Liver (tissue), 9 donors: ENCODE data around the gene DNAI1. TPM values are rescaled to one million over a fixed set of nuclear protein-coding genes. Genes with fewer than 3 reads are reported as not detected.

Source experiments
- DNase-seq: peaks from one replicate; pipeline ENCODE4 v3.0.0-alpha.2; 2017; ENCODE audit warnings: low spot score
- H3K27ac ChIP-seq, 2 donors: one replicate each; pipeline ENCODE4 v1.7.0; 2013; ENCODE audit warnings: inconsistent platforms in 2 of 2, low read length in 2 of 2, control low read depth in 1 of 2, low read depth in 1 of 2, mild to moderate bottlenecking in 1 of 2
- H3K27me3 ChIP-seq, 4 donors: one replicate each; pipeline versions ENCODE4 v1.6.1 to v1.7.0; 2013; ENCODE audit warnings: low read length in 3 of 4, inconsistent platforms in 1 of 4, mild to moderate bottlenecking in 1 of 4, moderate library complexity in 1 of 4; ENCODE audit not compliant: control insufficient read depth in 4 of 4, insufficient read depth in 4 of 4
- H3K36me3 ChIP-seq, 4 donors: one replicate each; pipeline versions ENCODE4 v1.6.1 to v1.7.0; 2013; ENCODE audit warnings: low read length in 3 of 4, mild to moderate bottlenecking in 3 of 4, low read depth in 1 of 4, moderate library complexity in 1 of 4; ENCODE audit not compliant: control insufficient read depth in 4 of 4, insufficient read depth in 3 of 4
- H3K4me1 ChIP-seq, 4 donors: one replicate each; pipeline versions ENCODE4 v1.6.1 to v1.7.0; 2013; ENCODE audit warnings: low read length in 3 of 4, mild to moderate bottlenecking in 3 of 4, moderate library complexity in 1 of 4; ENCODE audit not compliant: control insufficient read depth in 4 of 4, insufficient read depth in 4 of 4
- H3K4me3 ChIP-seq, 3 donors: one replicate each; pipeline versions ENCODE4 v1.6.1 to v1.7.0; 2013; ENCODE audit warnings: low read length in 3 of 3, control low read depth in 1 of 3, low read depth in 1 of 3, mild to moderate bottlenecking in 1 of 3
- H3K9ac ChIP-seq, 2 donors: one replicate each; pipeline ENCODE4 v1.7.0; 2013; ENCODE audit warnings: low read length in 2 of 2, mild to moderate bottlenecking in 2 of 2, moderate library complexity in 2 of 2, control low read depth in 1 of 2, low read depth in 1 of 2
- H3K9me3 ChIP-seq, 4 donors: one replicate each; pipeline versions ENCODE4 v1.6.1 to v1.7.0; 2013; ENCODE audit warnings: low read length in 3 of 4; ENCODE audit not compliant: control insufficient read depth in 4 of 4
- EGR1 ChIP-seq, 2 donors: IDR thresholded peaks; 2 replicates each; pipeline ENCODE4 v1.6.1; 2016 to 2018; ENCODE audit warnings: antibody characterized with exemption in 2 of 2, low read depth in 2 of 2
- FOXA1 ChIP-seq: IDR thresholded peaks from 2 replicates; pipeline ENCODE4 v1.6.1; 2016; ENCODE audit warnings: antibody characterized with exemption
- FOXA2 ChIP-seq: IDR thresholded peaks from 2 replicates; pipeline ENCODE4 v1.6.1; 2016; ENCODE audit warnings: antibody characterized with exemption
- GABPA ChIP-seq, 2 donors: IDR thresholded peaks in 1 of 2; conservative IDR thresholded peaks in 1 of 2; 2 replicates each; pipeline ENCODE4 v1.6.1; 2016; ENCODE audit warnings: antibody characterized with exemption in 2 of 2, mild to moderate bottlenecking in 1 of 2, moderate library complexity in 1 of 2
- HNF4G ChIP-seq: IDR thresholded peaks from 2 replicates; pipeline ENCODE4 v1.6.1; 2016; ENCODE audit warnings: antibody characterized with exemption
- JUND ChIP-seq, 2 donors: IDR thresholded peaks; 2 replicates each; pipeline ENCODE4 v1.6.1; 2016; ENCODE audit warnings: antibody characterized with exemption in 2 of 2
- NR2F2 ChIP-seq: IDR thresholded peaks from 2 replicates; pipeline ENCODE4 v1.6.1; 2016; ENCODE audit warnings: antibody characterized with exemption
- RAD21 ChIP-seq, 2 donors: IDR thresholded peaks; 2 replicates each; pipeline ENCODE4 v1.6.1; 2016; ENCODE audit warnings: antibody characterized with exemption in 2 of 2, mild to moderate bottlenecking in 2 of 2
- RXRA ChIP-seq, 2 donors: IDR thresholded peaks; 2 replicates each; pipeline ENCODE4 v1.6.1; 2017 to 2018; ENCODE audit warnings: antibody characterized with exemption in 2 of 2, mild to moderate bottlenecking in 1 of 2
- SP1 ChIP-seq: IDR thresholded peaks from 2 replicates; pipeline ENCODE4 v1.6.1; 2018; ENCODE audit warnings: antibody characterized with exemption, mild to moderate bottlenecking
- TAF1 ChIP-seq: conservative IDR thresholded peaks from 2 replicates; pipeline ENCODE4 v1.6.1; 2016; ENCODE audit warnings: antibody characterized with exemption, mild to moderate bottlenecking
- YY1 ChIP-seq: IDR thresholded peaks from 2 replicates; pipeline ENCODE4 v1.6.1; 2016; ENCODE audit warnings: antibody characterized with exemption, mild to moderate bottlenecking
- WGBS: extraction: QIAGEN DNeasy Blood & Tissue Kit; methylation state at CpG from one replicate; pipeline ENCODE4 v1.1.7; 2013; 5-methylcytosine and 5-hydroxymethylcytosine counted together
- polyA plus RNA-seq, 2 donors: library from polyadenylated mRNA; stranded (reverse) in 1 of 2; unstranded in 1 of 2; fragments of 200-250 nt in 1 of 2; fragments of >200 nt in 1 of 2; fragmentation: Nextera tagmentation in 1 of 2; extraction: Ambion mirVana in 1 of 2; gene quantifications; one replicate each; pipeline versions ENCODE4 v1.2.1 to v1.2.3, GENCODE V29; 2013 to 2015
- total RNA-seq, 2 donors: library from RNA; depleted of rRNA; stranded (reverse); fragments of >200 nt; gene quantifications; one replicate each; pipeline ENCODE4 v1.2.3, GENCODE V29; 2014
- TF ChIP-seq, protein P1 (sequence below): IDR thresholded peaks from 2 replicates; pipeline ENCODE4 v1.6.1; 2016; ENCODE audit warnings: antibody characterized with exemption, mild to moderate bottlenecking
- TF ChIP-seq, protein P2 (sequence below): IDR thresholded peaks from 2 replicates; pipeline ENCODE4 v1.6.1; 2016; ENCODE audit warnings: antibody characterized with exemption
- TF ChIP-seq, protein P3 (sequence below): IDR thresholded peaks from 2 replicates; pipeline ENCODE4 v1.6.1; 2016; ENCODE audit warnings: antibody characterized with exemption
- TF ChIP-seq, protein P4 (sequence below): IDR thresholded peaks from 2 replicates; pipeline ENCODE4 v1.6.1; 2016; ENCODE audit warnings: antibody characterized with exemption
- donor health status: healthy.
- donor health status: healthy.
- donor health status: healthy.
- donor health status: healthy.
- donor health status: healthy.

Gene DNAI1
- total and polyA plus RNA-seq, 4 donors = not detected

DNA sequence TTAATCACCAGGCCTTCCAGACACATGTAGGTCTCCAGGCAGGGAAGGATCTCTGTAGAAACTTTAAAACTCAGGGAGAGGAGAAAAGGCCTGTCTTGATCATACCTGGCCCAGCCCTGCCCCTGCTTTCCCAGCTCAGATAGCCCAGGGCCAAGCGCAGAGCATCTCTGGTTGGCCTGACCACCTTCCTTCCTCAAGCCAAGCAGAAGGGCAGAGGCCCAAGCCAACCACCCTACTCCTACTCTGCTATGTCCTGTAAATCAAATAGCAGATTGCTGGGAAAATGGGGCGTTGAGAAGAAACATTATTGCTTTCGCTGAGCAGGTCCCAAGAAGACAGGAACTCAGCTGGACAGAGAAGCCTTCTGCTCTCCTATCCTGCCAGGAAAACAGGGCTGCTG lies 49.9 kb downstream of the DNAI1 start:
- WGBS = 97% methylated on average over 3 of the region's 3 CpGs
- no peak overlapping the region for H3K27ac ChIP-seq
- no peaks in the 10 kb centered on the region for H3K9me3 ChIP-seq
- peaks cover 2 to 17% (median 15%) of the 10 kb centered on the region in 4 donors for H3K4me1 ChIP-seq
- no peak for DNase-seq
- H3K36me3 ChIP-seq = no peaks in the 10 kb centered on the region
- no peak overlapping the region for H3K9ac ChIP-seq
- no peaks in the 10 kb centered on the region for H3K27me3 ChIP-seq
- TF ChIP-seq, protein P1, sequence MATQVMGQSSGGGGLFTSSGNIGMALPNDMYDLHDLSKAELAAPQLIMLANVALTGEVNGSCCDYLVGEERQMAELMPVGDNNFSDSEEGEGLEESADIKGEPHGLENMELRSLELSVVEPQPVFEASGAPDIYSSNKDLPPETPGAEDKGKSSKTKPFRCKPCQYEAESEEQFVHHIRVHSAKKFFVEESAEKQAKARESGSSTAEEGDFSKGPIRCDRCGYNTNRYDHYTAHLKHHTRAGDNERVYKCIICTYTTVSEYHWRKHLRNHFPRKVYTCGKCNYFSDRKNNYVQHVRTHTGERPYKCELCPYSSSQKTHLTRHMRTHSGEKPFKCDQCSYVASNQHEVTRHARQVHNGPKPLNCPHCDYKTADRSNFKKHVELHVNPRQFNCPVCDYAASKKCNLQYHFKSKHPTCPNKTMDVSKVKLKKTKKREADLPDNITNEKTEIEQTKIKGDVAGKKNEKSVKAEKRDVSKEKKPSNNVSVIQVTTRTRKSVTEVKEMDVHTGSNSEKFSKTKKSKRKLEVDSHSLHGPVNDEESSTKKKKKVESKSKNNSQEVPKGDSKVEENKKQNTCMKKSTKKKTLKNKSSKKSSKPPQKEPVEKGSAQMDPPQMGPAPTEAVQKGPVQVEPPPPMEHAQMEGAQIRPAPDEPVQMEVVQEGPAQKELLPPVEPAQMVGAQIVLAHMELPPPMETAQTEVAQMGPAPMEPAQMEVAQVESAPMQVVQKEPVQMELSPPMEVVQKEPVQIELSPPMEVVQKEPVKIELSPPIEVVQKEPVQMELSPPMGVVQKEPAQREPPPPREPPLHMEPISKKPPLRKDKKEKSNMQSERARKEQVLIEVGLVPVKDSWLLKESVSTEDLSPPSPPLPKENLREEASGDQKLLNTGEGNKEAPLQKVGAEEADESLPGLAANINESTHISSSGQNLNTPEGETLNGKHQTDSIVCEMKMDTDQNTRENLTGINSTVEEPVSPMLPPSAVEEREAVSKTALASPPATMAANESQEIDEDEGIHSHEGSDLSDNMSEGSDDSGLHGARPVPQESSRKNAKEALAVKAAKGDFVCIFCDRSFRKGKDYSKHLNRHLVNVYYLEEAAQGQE = no peak
- TF ChIP-seq SP1 = no peak
- TF ChIP-seq RAD21 (IDR thresholded peaks at IDR 0.05) = no peak
- no peak for TF ChIP-seq FOXA1
- TF ChIP-seq TAF1 = no peak
- no peak for TF ChIP-seq FOXA2
- no peak for TF ChIP-seq GABPA (IDR thresholded peaks at IDR 0.05 in 1 of 2, conservative IDR thresholded peaks at IDR 0.05 in 1 of 2)
- TF ChIP-seq NR2F2 = no peak
- TF ChIP-seq HNF4G = no peak
- no peak for TF ChIP-seq JUND (IDR thresholded peaks at IDR 0.05)
- no peak overlapping the region for H3K4me3 ChIP-seq

DNA sequence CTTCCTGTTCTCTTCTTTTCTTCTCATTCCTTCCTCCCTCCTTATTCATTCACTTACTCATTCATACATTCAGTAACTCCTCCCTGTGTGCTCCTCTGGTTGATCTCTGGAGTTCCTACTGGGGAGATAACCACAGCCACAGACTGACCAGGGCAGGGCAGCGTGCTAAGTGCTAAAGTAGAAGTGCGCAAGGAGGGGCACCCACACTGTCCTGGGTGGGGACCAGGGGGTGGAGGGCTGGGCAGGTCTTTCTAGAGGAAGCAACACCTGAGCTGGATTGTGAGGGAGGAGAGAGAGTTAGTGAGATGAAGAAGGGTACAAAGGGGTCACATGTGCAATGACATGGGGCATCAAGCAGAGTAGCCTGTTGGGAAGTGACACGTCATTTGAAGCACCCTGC lies 50.3 kb downstream of the DNAI1 start:
- 93% methylated on average over 3 of the region's 3 CpGs for WGBS
- H3K27me3 ChIP-seq = no peaks in the 10 kb centered on the region
- TF ChIP-seq FOXA2 (no peak), RXRA (IDR thresholded peaks at IDR 0.05) (no peak), GABPA (IDR thresholded peaks at IDR 0.05 in 1 of 2, conservative IDR thresholded peaks at IDR 0.05 in 1 of 2) (no peak)
- TF ChIP-seq, protein P2, sequence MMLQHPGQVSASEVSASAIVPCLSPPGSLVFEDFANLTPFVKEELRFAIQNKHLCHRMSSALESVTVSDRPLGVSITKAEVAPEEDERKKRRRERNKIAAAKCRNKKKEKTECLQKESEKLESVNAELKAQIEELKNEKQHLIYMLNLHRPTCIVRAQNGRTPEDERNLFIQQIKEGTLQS = no peak
- peaks cover 2 to 21% (median 17%) of the 10 kb centered on the region in 4 donors for H3K4me1 ChIP-seq
- no peaks in the 10 kb centered on the region for H3K9me3 ChIP-seq
- H3K27ac ChIP-seq = no peak overlapping the region
- no peaks in the 10 kb centered on the region for H3K36me3 ChIP-seq
- no peak overlapping the region for H3K4me3 ChIP-seq
- no peak overlapping the region for H3K9ac ChIP-seq
- no peak for DNase-seq

DNA sequence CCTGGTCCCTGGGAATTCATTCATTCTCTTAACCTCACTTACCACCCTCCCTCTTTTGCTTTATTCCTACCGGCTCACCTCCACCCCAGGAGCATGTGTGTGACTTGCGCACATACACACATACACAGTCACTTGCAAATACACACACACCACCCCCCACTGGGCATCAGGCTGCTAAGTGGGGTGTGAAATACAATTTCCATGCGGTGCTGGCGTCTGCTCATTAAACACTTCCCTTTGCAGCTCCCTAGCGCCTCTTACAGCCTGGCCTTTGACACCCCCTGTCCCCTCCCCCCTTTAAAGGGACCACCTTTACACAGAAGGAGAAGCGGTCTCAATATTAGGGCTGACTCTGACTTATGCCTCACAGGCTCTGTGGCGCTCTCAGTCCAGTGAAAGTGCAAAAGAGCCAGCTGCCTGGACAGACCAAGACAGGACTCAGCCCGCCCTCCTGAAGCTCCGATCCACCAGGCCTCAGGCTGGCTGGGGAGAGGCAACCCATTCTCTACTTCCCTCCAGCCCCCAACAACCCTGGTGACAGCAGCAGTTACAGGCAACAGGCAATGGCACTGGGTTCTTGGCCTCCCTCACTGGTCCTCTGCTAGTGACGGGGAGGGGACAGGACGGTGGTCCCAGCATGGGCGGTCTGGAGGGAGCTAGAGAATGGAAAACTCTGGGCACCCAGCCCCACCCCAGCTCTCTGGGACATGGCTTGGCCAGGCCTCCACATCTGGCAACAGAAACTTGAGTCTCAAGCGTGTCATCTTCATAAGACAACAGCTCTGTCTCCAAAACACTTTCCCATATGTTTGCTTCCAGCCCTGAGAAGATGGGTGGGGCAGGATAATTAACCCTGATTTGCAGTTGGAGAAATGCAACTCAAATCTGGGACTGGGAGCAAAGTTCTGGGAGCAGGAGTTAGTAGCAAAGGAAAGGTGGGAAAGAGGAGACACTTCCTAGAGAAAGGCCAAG lies 52.2 kb downstream of the DNAI1 start:
- Histone ChIP-seq H3K4me3 (no peak overlapping the region), H3K4me1 (peaks cover 2 to 22% (median 17%) of the 10 kb centered on the region in 4 donors), H3K27me3 (no peaks in the 10 kb centered on the region), H3K27ac (no peak overlapping the region), H3K9me3 (no peaks in the 10 kb centered on the region), H3K9ac (no peak overlapping the region), H3K36me3 (no peaks in the 10 kb centered on the region)
- no peak for DNase-seq
- WGBS = 86% methylated on average over 13 of the region's 13 CpGs
- TF ChIP-seq, protein P1 = no peak
- TF ChIP-seq TAF1 (no peak), NR2F2 (no peak), YY1 (no peak), FOXA1 (no peak), RXRA (IDR thresholded peaks at IDR 0.05) (no peak), RAD21 (IDR thresholded peaks at IDR 0.05) (no peak), EGR1 (IDR thresholded peaks at IDR 0.05; ENCODE audit: low read depth in 2 of 2) (no peak), HNF4G (no peak), GABPA (IDR thresholded peaks at IDR 0.05 in 1 of 2, conservative IDR thresholded peaks at IDR 0.05 in 1 of 2) (no peak)
- TF ChIP-seq, protein P3, sequence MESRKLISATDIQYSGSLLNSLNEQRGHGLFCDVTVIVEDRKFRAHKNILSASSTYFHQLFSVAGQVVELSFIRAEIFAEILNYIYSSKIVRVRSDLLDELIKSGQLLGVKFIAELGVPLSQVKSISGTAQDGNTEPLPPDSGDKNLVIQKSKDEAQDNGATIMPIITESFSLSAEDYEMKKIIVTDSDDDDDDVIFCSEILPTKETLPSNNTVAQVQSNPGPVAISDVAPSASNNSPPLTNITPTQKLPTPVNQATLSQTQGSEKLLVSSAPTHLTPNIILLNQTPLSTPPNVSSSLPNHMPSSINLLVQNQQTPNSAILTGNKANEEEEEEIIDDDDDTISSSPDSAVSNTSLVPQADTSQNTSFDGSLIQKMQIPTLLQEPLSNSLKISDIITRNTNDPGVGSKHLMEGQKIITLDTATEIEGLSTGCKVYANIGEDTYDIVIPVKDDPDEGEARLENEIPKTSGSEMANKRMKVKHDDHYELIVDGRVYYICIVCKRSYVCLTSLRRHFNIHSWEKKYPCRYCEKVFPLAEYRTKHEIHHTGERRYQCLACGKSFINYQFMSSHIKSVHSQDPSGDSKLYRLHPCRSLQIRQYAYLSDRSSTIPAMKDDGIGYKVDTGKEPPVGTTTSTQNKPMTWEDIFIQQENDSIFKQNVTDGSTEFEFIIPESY = no peak
- TF ChIP-seq, protein P4, sequence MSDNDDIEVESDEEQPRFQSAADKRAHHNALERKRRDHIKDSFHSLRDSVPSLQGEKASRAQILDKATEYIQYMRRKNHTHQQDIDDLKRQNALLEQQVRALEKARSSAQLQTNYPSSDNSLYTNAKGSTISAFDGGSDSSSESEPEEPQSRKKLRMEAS = no peak
